GM18526 (cell line): Measurements from ENCODE around the gene ITPR2.

Experiments used
- POLR2A ChIP-seq: IDR thresholded peaks from 3 replicates; pipeline ENCODE4 v1.6.1; 2011; ENCODE audit not compliant: insufficient read length; ENCODE audit errors: extremely low read depth

Gene ITPR2

GRCh38 chr12:26854031-26854390, 21.0 kb upstream of the ITPR2 start:
- no peak for TF ChIP-seq POLR2A

GRCh38 chr12:26853303-26854030, 20.5 kb upstream of the ITPR2 start:
- TF ChIP-seq POLR2A = no peak

GRCh38 chr12:26851031-26851809, 18.2 kb upstream of the ITPR2 start:
- no peak for TF ChIP-seq POLR2A

GRCh38 chr12:26848156-26848825, 15.3 kb upstream of the ITPR2 start:
- TF ChIP-seq POLR2A = no peak

- TF ChIP-seq POLR2A = no peak
Measured at GRCh38 chr12:26847431-26847830, 14.4 kb upstream of the ITPR2 start.

GRCh38 chr12:26846416-26846815, 13.4 kb upstream of the ITPR2 start:
- no peak for TF ChIP-seq POLR2A

GRCh38 chr12:26845984-26846383, 13.0 kb upstream of the ITPR2 start:
- TF ChIP-seq POLR2A = no peak

GRCh38 chr12:26845057-26845666, 12.2 kb upstream of the ITPR2 start:
- no peak for TF ChIP-seq POLR2A

- TF ChIP-seq POLR2A = no peak
Measured at GRCh38 chr12:26843311-26843710, 10.3 kb upstream of the ITPR2 start.

- no peak for TF ChIP-seq POLR2A
Measured at GRCh38 chr12:26841085-26841484, 8.1 kb upstream of the ITPR2 start.

- no peak for TF ChIP-seq POLR2A
Measured at GRCh38 chr12:26839512-26839911, 6.5 kb upstream of the ITPR2 start.

- TF ChIP-seq POLR2A = no peak
Measured at GRCh38 chr12:26838888-26839416, 6.0 kb upstream of the ITPR2 start.

GRCh38 chr12:26836201-26836600, 3.2 kb upstream of the ITPR2 start:
- no peak for TF ChIP-seq POLR2A

GRCh38 chr12:26833743-26834490, 923 bp upstream of the ITPR2 start:
- TF ChIP-seq POLR2A = no peak
